Neuronal stem cell (in vitro differentiated cells): ENCODE data around the gene TRMT112. TPM values are rescaled to one million over a fixed set of nuclear protein-coding genes. Genes with fewer than 3 reads are reported as not detected.

ENCODE experiments used
- small RNA-seq: library from polyadenylated mRNA; stranded (forward); fragments of <200 nt; extraction: miRNeasy Mini kit (QIAGEN cat#:217004); gene quantifications from one replicate; pipeline ENCODE3, GENCODE V24; 2013; ENCODE audit not compliant: insufficient read depth

TRMT112 gene

Small RNAs within 50 kb of the gene (small RNA-seq; reads per million reads assigned to genes)
- gene MIR7155 (not detected), gene RF00019 (not detected)
